ENCODE measurements around the gene ZNF488.

Gene ZNF488

GRCh38 chr10:47349516-47349915 is 34.6 kb downstream of the ZNF488 start:
- no peak overlapping the region for H3K27ac ChIP-seq (ENCODE audit: low read depth, low read length, poor library complexity, severe bottlenecking)
- H3K36me3 ChIP-seq (ENCODE audit: insufficient read depth, low read length): no peaks in the 10 kb centered on the region
- no peaks in the 10 kb centered on the region for H4K20me1 ChIP-seq (ENCODE audit: insufficient read depth, low read length)
- H3K27me3 ChIP-seq (ENCODE audit: insufficient read depth, low read length): no peaks in the 10 kb centered on the region
- no peak overlapping the region for H3K4me2 ChIP-seq (ENCODE audit: low read length)
- H3K79me2 ChIP-seq (ENCODE audit: insufficient read depth, low read length): no peaks in the 10 kb centered on the region
- H3K4me3 ChIP-seq (ENCODE audit: low read depth, low read length, poor library complexity, severe bottlenecking): no peak overlapping the region
- TF ChIP-seq EZH2 (IDR thresholded peaks at IDR 0.05; ENCODE audit: borderline replicate concordance, low read length) (no peak), CTCF (IDR thresholded peaks at IDR 0.05; ENCODE audit: low read length) (no peak)
- no peaks in the 10 kb centered on the region for H3K9me3 ChIP-seq (ENCODE audit: low read length)
- no peak overlapping the region for H2AFZ ChIP-seq (ENCODE audit: low read length)
- H3K9me2 ChIP-seq (ENCODE audit: low read depth, low read length): no peaks in the 10 kb centered on the region
- no peaks in the 10 kb centered on the region for H3F3A ChIP-seq (ENCODE audit: insufficient read depth, low read length)
- no peaks in the 10 kb centered on the region for H3K4me1 ChIP-seq (ENCODE audit: insufficient read depth, low read length, severe bottlenecking)
- H3K9ac ChIP-seq (ENCODE audit: low read length): no peak overlapping the region

- Histone ChIP-seq H3K27me3 (ENCODE audit: insufficient read depth, low read length) (no peaks in the 10 kb centered on the region), H3K4me1 (ENCODE audit: insufficient read depth, low read length, severe bottlenecking) (no peaks in the 10 kb centered on the region), H3K9me3 (ENCODE audit: low read length) (no peaks in the 10 kb centered on the region), H3K9me2 (ENCODE audit: low read depth, low read length) (no peaks in the 10 kb centered on the region), H3K79me2 (ENCODE audit: insufficient read depth, low read length) (no peaks in the 10 kb centered on the region), H4K20me1 (ENCODE audit: insufficient read depth, low read length) (no peaks in the 10 kb centered on the region), H3K36me3 (ENCODE audit: insufficient read depth, low read length) (no peaks in the 10 kb centered on the region), H3K4me3 (ENCODE audit: low read depth, low read length, poor library complexity, severe bottlenecking) (no peak overlapping the region), H3F3A (ENCODE audit: insufficient read depth, low read length) (no peaks in the 10 kb centered on the region), H2AFZ (ENCODE audit: low read length) (no peak overlapping the region), H3K9ac (ENCODE audit: low read length) (no peak overlapping the region), H3K27ac (ENCODE audit: low read depth, low read length, poor library complexity, severe bottlenecking) (no peak overlapping the region), H3K4me2 (ENCODE audit: low read length) (no peak overlapping the region)
- TF ChIP-seq CTCF (IDR thresholded peaks at IDR 0.05; ENCODE audit: low read length): no peak
Measured at GRCh38 chr10:47348661-47349470, 35.2 kb downstream of the ZNF488 start.

- Histone ChIP-seq H3K4me1 (ENCODE audit: insufficient read depth, low read length, severe bottlenecking) (no peaks in the 10 kb centered on the region), H3K4me2 (ENCODE audit: low read length) (no peak within 1 kb of the TSS), H3K9ac (ENCODE audit: low read length) (no peak within 1 kb of the TSS), H4K20me1 (ENCODE audit: insufficient read depth, low read length) (no peaks in the 10 kb centered on the region), H3K79me2 (ENCODE audit: insufficient read depth, low read length) (no peaks in the 10 kb centered on the region), H3K4me3 (ENCODE audit: low read depth, low read length, poor library complexity, severe bottlenecking) (no peak within 1 kb of the TSS), H2AFZ (ENCODE audit: low read length) (no peak within 1 kb of the TSS), H3K9me2 (ENCODE audit: low read depth, low read length) (no peaks in the 10 kb centered on the region), H3K27me3 (ENCODE audit: insufficient read depth, low read length) (no peaks in the 10 kb centered on the region), H3K9me3 (ENCODE audit: low read length) (no peaks in the 10 kb centered on the region), H3F3A (ENCODE audit: insufficient read depth, low read length) (no peaks in the 10 kb centered on the region), H3K27ac (ENCODE audit: low read depth, low read length, poor library complexity, severe bottlenecking) (no peak within 1 kb of the TSS), H3K36me3 (ENCODE audit: insufficient read depth, low read length) (no peaks in the 10 kb centered on the region)
- TF ChIP-seq EZH2 (IDR thresholded peaks at IDR 0.05; ENCODE audit: borderline replicate concordance, low read length) (no peak), CTCF (IDR thresholded peaks at IDR 0.05; ENCODE audit: low read length) (no peak)
Measured at GRCh38 chr10:47348138-47348651, 35.9 kb downstream of the ZNF488 start, which contains the start of gene RBP3. TSS of gene RBP3 (plus strand) at chr10:47348363. CDS start at chr10:47348485, 122 bp downstream.
